Mesendoderm (in vitro differentiated cells): ENCODE measurements around the gene APPL2.

Experiments used
- DNase-seq: peaks from one replicate; pipeline ENCODE4 v3.0.0; 2013
- H2AK5ac ChIP-seq: 2 replicates; pipeline ENCODE4 v1.6.1; 2013; ENCODE audit warnings: low read length, inconsistent platforms
- H2BK120ac ChIP-seq: 2 replicates; pipeline ENCODE4 v1.6.1; 2013; ENCODE audit warnings: low read depth, mild to moderate bottlenecking, low read length, moderate library complexity, mixed read lengths
- H2BK15ac ChIP-seq: replicated peaks from 2 replicates; pipeline ENCODE4 v1.6.1; 2013; ENCODE audit warnings: low read depth, mild to moderate bottlenecking, moderate library complexity
- H2BK5ac ChIP-seq: 2 replicates; pipeline ENCODE4 v1.6.1; 2013; ENCODE audit warnings: low read length, inconsistent platforms
- H3K18ac ChIP-seq: 2 replicates; pipeline ENCODE4 v1.6.1; 2013; ENCODE audit warnings: mild to moderate bottlenecking, low read length, mixed read lengths
- H3K23ac ChIP-seq: one replicate; pipeline ENCODE4 v1.6.1; 2013; ENCODE audit warnings: low read length
- H3K27ac ChIP-seq: 2 replicates; pipeline ENCODE4 v1.5.1; 2013; ENCODE audit warnings: low read depth, mild to moderate bottlenecking, inconsistent platforms, low read length, moderate library complexity
- H3K27me3 ChIP-seq: 2 replicates; pipeline ENCODE4 v1.6.1; 2013; ENCODE audit warnings: low read length, control low read depth, mild to moderate bottlenecking, inconsistent platforms; ENCODE audit not compliant: insufficient read depth, poor library complexity
- H3K36me3 ChIP-seq: 2 replicates; pipeline ENCODE4 v1.6.1; 2013; ENCODE audit warnings: low read length, inconsistent platforms; ENCODE audit not compliant: control insufficient read depth, insufficient read depth
- H3K4ac ChIP-seq: one replicate; pipeline ENCODE4 v1.6.1; 2013; ENCODE audit warnings: low read depth, mild to moderate bottlenecking, low read length, moderate library complexity
- H3K4me1 ChIP-seq: 2 replicates; pipeline ENCODE4 v1.6.1; 2013; ENCODE audit warnings: low read depth, low read length, inconsistent platforms; ENCODE audit not compliant: control insufficient read depth
- H3K4me2 ChIP-seq: 2 replicates; pipeline ENCODE4 v1.6.1; 2013; ENCODE audit warnings: low read length
- H3K4me3 ChIP-seq: 2 replicates; pipeline ENCODE4 v1.5.1; 2013; ENCODE audit warnings: mild to moderate bottlenecking, low read length
- H3K56ac ChIP-seq: one replicate; pipeline ENCODE4 v1.6.1; 2013; ENCODE audit warnings: low read length
- H3K79me1 ChIP-seq: 2 replicates; pipeline ENCODE4 v1.6.1; 2013; ENCODE audit warnings: low read length, inconsistent platforms
- H3K79me2 ChIP-seq: 2 replicates; pipeline ENCODE4 v1.6.1; 2013; ENCODE audit warnings: mild to moderate bottlenecking, low read length; ENCODE audit not compliant: control insufficient read depth, insufficient read depth
- H3K9ac ChIP-seq: 2 replicates; pipeline ENCODE4 v1.6.1; 2013; ENCODE audit warnings: low read length, inconsistent platforms
- H4K5ac ChIP-seq: one replicate; pipeline ENCODE4 v1.6.1; 2013; ENCODE audit warnings: low read length
- H4K8ac ChIP-seq: one replicate; pipeline ENCODE4 v1.6.1; 2013; ENCODE audit warnings: low read depth, mild to moderate bottlenecking, control low read depth, low read length, moderate library complexity
- WGBS: extraction: QIAGEN DNeasy Blood & Tissue Kit; methylation state at CpG from one replicate; pipeline ENCODE4 v1.1.7; 2013; ENCODE audit warnings: low lambda C conversion rate, missing lambda C conversion rate; ENCODE audit not compliant: insufficient coverage; ENCODE audit errors: extremely low coverage; 5-methylcytosine and 5-hydroxymethylcytosine counted together

Gene APPL2

GRCh38 chr12:105272152-105272551, 36.2 kb upstream of the APPL2 start:
- H3K4ac ChIP-seq: peak overlapping the region; percentile 48
- H2BK15ac ChIP-seq: no peak overlapping the region
- no peaks in the 10 kb centered on the region for H3K4me1 ChIP-seq
- H3K79me1 ChIP-seq: no peaks in the 10 kb centered on the region
- no peak overlapping the region for H2BK120ac ChIP-seq
- no peak overlapping the region for H3K27ac ChIP-seq
- H3K18ac ChIP-seq: peak overlapping the region; percentile 71
- no peak overlapping the region for H3K4me3 ChIP-seq
- H3K79me2 ChIP-seq: no peaks in the 10 kb centered on the region
- no peak overlapping the region for H3K56ac ChIP-seq
- no peak overlapping the region for H3K4me2 ChIP-seq
- no peak overlapping the region for H2BK5ac ChIP-seq
- H3K9ac ChIP-seq: no peak overlapping the region
- no peaks in the 10 kb centered on the region for H3K36me3 ChIP-seq
- H3K23ac ChIP-seq: no peak overlapping the region
- no peaks in the 10 kb centered on the region for H3K27me3 ChIP-seq
- WGBS: no CpG with 5 or more reads among the region's 3 CpGs
- H4K5ac ChIP-seq: no peak overlapping the region
- no peak overlapping the region for H2AK5ac ChIP-seq
- no peak for DNase-seq
- H4K8ac ChIP-seq: no peak overlapping the region

- WGBS: no CpG with 5 or more reads among the region's 1 CpG
- H3K4me1 ChIP-seq: no peaks in the 10 kb centered on the region
- DNase-seq: no peak
- H3K27ac ChIP-seq: no peak overlapping the region
- no peak overlapping the region for H4K5ac ChIP-seq
- H3K4me2 ChIP-seq: no peak overlapping the region
- no peak overlapping the region for H2BK120ac ChIP-seq
- H3K18ac ChIP-seq: no peak overlapping the region
- H2AK5ac ChIP-seq: no peak overlapping the region
- no peak overlapping the region for H3K56ac ChIP-seq
- H3K27me3 ChIP-seq: no peaks in the 10 kb centered on the region
- no peak overlapping the region for H4K8ac ChIP-seq
- no peaks in the 10 kb centered on the region for H3K79me1 ChIP-seq
- H3K36me3 ChIP-seq: no peaks in the 10 kb centered on the region
- H3K4ac ChIP-seq: no peak overlapping the region
- H2BK15ac ChIP-seq: peak overlapping the region; percentile 36
- no peak overlapping the region for H3K23ac ChIP-seq
- H3K79me2 ChIP-seq: no peaks in the 10 kb centered on the region
- H3K4me3 ChIP-seq: no peak overlapping the region
- H3K9ac ChIP-seq: no peak overlapping the region
- H2BK5ac ChIP-seq: no peak overlapping the region
Measured at GRCh38 chr12:105271364-105271763, 35.4 kb upstream of the APPL2 start.

DNA sequence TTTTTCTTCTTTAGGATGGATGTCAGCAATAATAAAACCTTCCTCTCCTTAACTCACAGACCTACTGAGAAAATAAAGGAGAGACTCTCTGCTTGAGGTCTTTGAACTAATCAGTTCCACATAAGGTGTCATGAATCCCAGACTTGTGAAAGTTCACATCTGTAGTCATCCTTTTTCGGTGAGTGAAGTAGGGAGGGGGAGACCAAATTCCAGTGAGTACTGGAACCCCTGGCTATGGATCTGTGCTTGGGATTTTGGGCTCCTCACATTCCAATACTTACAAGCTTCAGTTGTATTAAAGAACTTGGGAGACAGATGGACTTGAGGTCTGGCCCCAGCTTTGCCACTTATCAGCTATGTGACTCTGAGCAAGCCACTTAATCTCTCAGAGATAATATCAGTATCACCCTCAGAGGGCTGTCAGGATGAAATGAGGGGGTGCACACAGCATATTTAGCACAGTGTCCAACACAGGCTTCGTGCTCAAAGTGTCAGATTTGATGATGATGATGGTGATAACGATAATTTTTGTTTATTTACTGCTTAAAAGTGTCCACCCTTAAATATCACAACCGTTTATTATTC, 34.8 kb upstream of the APPL2 start:
- no peak overlapping the region for H2BK5ac ChIP-seq
- no peaks in the 10 kb centered on the region for H3K79me1 ChIP-seq
- H3K79me2 ChIP-seq: no peaks in the 10 kb centered on the region
- no peak overlapping the region for H3K4ac ChIP-seq
- no CpG with 5 or more reads among the region's 4 CpGs for WGBS
- no peaks in the 10 kb centered on the region for H3K4me1 ChIP-seq
- no peak overlapping the region for H3K27ac ChIP-seq
- no peaks in the 10 kb centered on the region for H3K27me3 ChIP-seq
- H3K9ac ChIP-seq: no peak overlapping the region
- H3K36me3 ChIP-seq: no peaks in the 10 kb centered on the region
- DNase-seq: peak; percentile 92
- no peak overlapping the region for H4K8ac ChIP-seq
- no peak overlapping the region for H3K56ac ChIP-seq
- no peak overlapping the region for H3K4me3 ChIP-seq
- no peak overlapping the region for H4K5ac ChIP-seq
- H3K18ac ChIP-seq: no peak overlapping the region
- no peak overlapping the region for H2BK15ac ChIP-seq
- H3K4me2 ChIP-seq: no peak overlapping the region
- H2AK5ac ChIP-seq: no peak overlapping the region
- H3K23ac ChIP-seq: no peak overlapping the region
- H2BK120ac ChIP-seq: no peak overlapping the region

DNA sequence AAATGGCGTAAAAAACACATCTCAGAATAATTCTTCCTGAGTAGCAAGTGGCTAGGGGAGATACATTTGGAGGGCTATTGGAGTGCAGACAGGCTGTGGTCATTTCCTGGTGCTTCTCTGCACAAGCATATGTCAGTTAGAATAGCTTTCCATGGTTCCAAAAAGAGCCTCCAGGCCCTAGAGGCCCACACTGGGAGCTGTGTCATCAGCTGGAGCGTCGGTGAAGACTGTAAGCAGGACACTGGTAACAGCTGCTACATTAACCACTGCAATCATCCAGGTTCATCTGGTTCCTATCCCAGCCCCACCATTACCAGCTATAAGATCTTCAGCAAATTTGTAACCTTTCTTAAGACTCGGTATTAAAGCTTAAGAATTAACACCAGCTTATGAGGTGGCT, 31.7 kb upstream of the APPL2 start:
- H4K8ac ChIP-seq: peak overlapping the region; percentile 81
- H3K4me3 ChIP-seq: no peak overlapping the region
- no peaks in the 10 kb centered on the region for H3K4me1 ChIP-seq
- H3K9ac ChIP-seq: no peak overlapping the region
- no peak overlapping the region for H2BK120ac ChIP-seq
- H3K4ac ChIP-seq: no peak overlapping the region
- no peak overlapping the region for H2BK15ac ChIP-seq
- no peak overlapping the region for H3K4me2 ChIP-seq
- H3K79me1 ChIP-seq: no peaks in the 10 kb centered on the region
- H3K23ac ChIP-seq: no peak overlapping the region
- H4K5ac ChIP-seq: no peak overlapping the region
- no peak overlapping the region for H2BK5ac ChIP-seq
- H3K56ac ChIP-seq: no peak overlapping the region
- DNase-seq: no peak
- H3K36me3 ChIP-seq: no peaks in the 10 kb centered on the region
- no peak overlapping the region for H3K18ac ChIP-seq
- H3K79me2 ChIP-seq: no peaks in the 10 kb centered on the region
- WGBS: no CpG with 5 or more reads among the region's 4 CpGs
- no peak overlapping the region for H2AK5ac ChIP-seq
- no peaks in the 10 kb centered on the region for H3K27me3 ChIP-seq
- H3K27ac ChIP-seq: no peak overlapping the region

DNA sequence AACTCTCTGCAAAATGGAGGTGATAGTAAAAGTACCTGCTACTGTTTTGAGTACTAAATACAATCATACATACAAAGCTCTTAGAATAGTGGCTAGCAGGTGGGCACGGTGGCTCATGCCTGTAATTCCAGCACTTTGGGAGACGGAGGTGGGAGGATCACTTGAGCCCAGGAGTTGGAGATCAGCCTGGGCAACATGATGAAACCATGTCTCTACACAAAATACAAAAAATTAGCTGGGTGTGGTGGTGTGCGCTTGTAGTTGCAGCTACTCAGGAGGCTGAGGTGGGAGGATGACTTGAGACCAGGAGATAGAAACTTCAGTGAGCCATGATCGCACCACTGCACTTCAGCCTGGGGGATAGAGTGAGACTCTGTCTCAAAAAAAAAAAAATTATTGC, 28.8 kb upstream of the APPL2 start:
- H3K79me2 ChIP-seq: no peaks in the 10 kb centered on the region
- no peak overlapping the region for H4K8ac ChIP-seq
- H3K4me1 ChIP-seq: no peaks in the 10 kb centered on the region
- no peak overlapping the region for H4K5ac ChIP-seq
- no peak overlapping the region for H3K18ac ChIP-seq
- H3K4ac ChIP-seq: no peak overlapping the region
- no peak overlapping the region for H3K56ac ChIP-seq
- H3K4me2 ChIP-seq: no peak overlapping the region
- WGBS: no CpG with 5 or more reads among the region's 4 CpGs
- H3K79me1 ChIP-seq: no peaks in the 10 kb centered on the region
- no peak for DNase-seq
- no peaks in the 10 kb centered on the region for H3K27me3 ChIP-seq
- no peak overlapping the region for H3K23ac ChIP-seq
- H2AK5ac ChIP-seq: no peak overlapping the region
- no peak overlapping the region for H2BK5ac ChIP-seq
- H3K27ac ChIP-seq: no peak overlapping the region
- H2BK15ac ChIP-seq: no peak overlapping the region
- H3K4me3 ChIP-seq: no peak overlapping the region
- H2BK120ac ChIP-seq: no peak overlapping the region
- H3K9ac ChIP-seq: no peak overlapping the region
- H3K36me3 ChIP-seq: no peaks in the 10 kb centered on the region

DNA sequence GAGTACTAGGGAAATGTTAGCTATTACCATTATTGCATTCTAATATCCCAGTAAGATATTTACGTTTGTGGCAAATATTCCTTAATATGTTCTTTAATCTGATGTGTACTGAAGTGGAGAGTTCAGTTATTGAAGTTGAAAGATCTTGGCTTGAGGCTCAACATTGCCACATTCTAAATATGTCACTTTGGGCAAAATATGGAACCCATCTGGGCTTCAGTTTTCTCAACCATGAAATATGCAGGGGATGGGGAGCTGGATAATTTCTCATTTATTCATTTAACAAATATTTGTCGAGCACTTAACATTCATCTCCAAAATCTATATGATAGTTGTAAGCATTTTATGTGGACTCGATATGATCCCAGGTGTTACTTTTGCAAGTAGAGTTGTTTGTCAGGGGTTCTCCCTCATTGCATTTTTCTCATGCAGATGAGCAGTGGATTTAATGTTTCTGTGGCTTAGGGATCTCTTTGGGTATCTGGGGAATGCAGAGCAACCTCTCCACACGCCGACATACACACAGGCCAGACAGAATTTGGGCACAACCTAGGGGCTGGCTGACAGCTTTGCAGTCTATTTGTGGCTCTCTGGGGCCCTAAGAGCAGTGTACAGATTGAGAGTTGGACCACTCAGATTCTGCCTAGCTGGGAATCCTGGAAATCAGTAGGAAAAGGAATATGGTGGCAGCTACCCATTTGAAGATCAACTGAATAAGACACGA, 26.6 kb upstream of the APPL2 start:
- no peak for DNase-seq
- Histone ChIP-seq H3K18ac (no peak overlapping the region), H2AK5ac (no peak overlapping the region), H3K56ac (no peak overlapping the region), H2BK15ac (no peak overlapping the region), H3K4me2 (no peak overlapping the region), H3K79me2 (no peaks in the 10 kb centered on the region), H2BK120ac (no peak overlapping the region), H3K9ac (no peak overlapping the region), H3K23ac (no peak overlapping the region), H4K8ac (no peak overlapping the region), H3K4me3 (no peak overlapping the region), H2BK5ac (no peak overlapping the region), H4K5ac (no peak overlapping the region), H3K27ac (no peak overlapping the region), H3K36me3 (no peaks in the 10 kb centered on the region), H3K4ac (no peak overlapping the region), H3K27me3 (no peaks in the 10 kb centered on the region), H3K4me1 (no peaks in the 10 kb centered on the region), H3K79me1 (no peaks in the 10 kb centered on the region)
- no CpG with 5 or more reads among the region's 6 CpGs for WGBS
